Activated CD4-positive, alpha-beta T cell treated with anti-CD3 and anti-CD28 coated beads for 36 hours (primary cell): ENCODE data around the gene TMEM179. TPM values are rescaled to one million over a fixed set of nuclear protein-coding genes. Genes with fewer than 3 reads are reported as not detected.

Experiments
- ATAC-seq: fragments of 200-7000 bp; cut with Tn5 transposase; one replicate; pipeline ENCODE4 v1.10.0; 2021; ENCODE audit warnings: mild to moderate bottlenecking, moderate library complexity
- CTCF ChIA-PET: fragments of 350-600 bp; sonication (Branson Sonifier 250); formaldehyde crosslinking; loops from one replicate; lab custom pipeline; 2021; ENCODE audit warnings: antibody characterized with exemption; lab: Charles Lee
- POLR2A ChIA-PET: fragments of 350-600 bp; sonication (Branson Sonifier 250); formaldehyde crosslinking; loops from one replicate; lab custom pipeline; 2021; ENCODE audit warnings: antibody characterized with exemption, inconsistent platforms; lab: Charles Lee
- DNase-seq: peaks from one replicate; pipeline ENCODE4 v3.0.0-alpha.2; 2020
- H3K27ac Mint-ChIP-seq: one replicate; pipeline ENCODE4 v1.8.0; 2021; ENCODE audit warnings: mixed read lengths
- H3K27me3 Mint-ChIP-seq: one replicate; pipeline ENCODE4 v1.8.0; 2021; ENCODE audit warnings: mixed read lengths
- H3K36me3 Mint-ChIP-seq: one replicate; pipeline ENCODE4 v1.8.0; 2021; ENCODE audit warnings: low read depth, mixed read lengths
- H3K4me1 Mint-ChIP-seq: one replicate; pipeline ENCODE4 v1.8.0; 2021; ENCODE audit warnings: mixed read lengths
- H3K4me3 Mint-ChIP-seq: one replicate; pipeline ENCODE4 v1.8.0; 2021; ENCODE audit warnings: mild to moderate bottlenecking, moderate library complexity, mixed read lengths
- H3K9me3 Mint-ChIP-seq: one replicate; pipeline ENCODE4 v1.8.0; 2021; ENCODE audit warnings: low read depth, mixed read lengths
- intact Hi-C, 2 experiments: fragments of 100-400 bp; cut with DNase I in 1 of 2; cut with micrococcal nuclease in 1 of 2; formaldehyde crosslinking; loops; one replicate each; pipeline versions ENCODE4 v1.14.2 to v1.15.1; 2022 to 2024; cut with DNase I, micrococcal nuclease
- total RNA-seq, 2 experiments: library from RNA; stranded (reverse); gene quantifications; one replicate each; pipeline ENCODE4 v1.2.3, GENCODE V29; 2021

Gene TMEM179
- total RNA-seq, 2 experiments from 2014 or later = 0.32 TPM; not detected in 1

DNA sequence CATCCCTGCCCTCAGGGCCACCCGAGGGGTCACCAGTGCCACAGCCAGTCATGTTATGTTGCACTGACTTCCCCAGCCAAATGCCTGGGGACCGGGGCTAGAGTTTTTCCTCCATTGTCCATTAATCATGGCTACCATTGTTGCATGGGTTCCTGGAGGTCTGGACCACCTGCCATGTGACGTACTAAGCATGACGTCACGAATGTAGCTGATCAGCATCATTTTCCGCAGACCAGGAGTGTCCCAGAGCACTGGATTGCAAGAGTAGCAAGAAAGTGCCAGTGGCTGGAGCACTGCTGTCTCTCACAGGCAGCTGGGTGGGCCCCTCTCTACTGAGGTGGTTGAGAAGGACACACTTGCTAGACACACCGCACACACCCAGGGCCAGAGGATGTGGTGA, 31.9 kb downstream of the TMEM179 start:
- POLR2A ChIA-PET = no interaction called here
- intact Hi-C loops = no loop called here
- ATAC-seq (no peak), DNase-seq (no peak)
- no peaks in the 10 kb centered on the region for H3K9me3 Mint-ChIP-seq
- no peaks in the 10 kb centered on the region for H3K36me3 Mint-ChIP-seq
- no peaks in the 10 kb centered on the region for H3K4me1 Mint-ChIP-seq
- H3K27ac Mint-ChIP-seq = no peak overlapping the region
- no peaks in the 10 kb centered on the region for H3K27me3 Mint-ChIP-seq
- H3K4me3 Mint-ChIP-seq = no peak overlapping the region
- CTCF ChIA-PET = no interaction called here

DNA sequence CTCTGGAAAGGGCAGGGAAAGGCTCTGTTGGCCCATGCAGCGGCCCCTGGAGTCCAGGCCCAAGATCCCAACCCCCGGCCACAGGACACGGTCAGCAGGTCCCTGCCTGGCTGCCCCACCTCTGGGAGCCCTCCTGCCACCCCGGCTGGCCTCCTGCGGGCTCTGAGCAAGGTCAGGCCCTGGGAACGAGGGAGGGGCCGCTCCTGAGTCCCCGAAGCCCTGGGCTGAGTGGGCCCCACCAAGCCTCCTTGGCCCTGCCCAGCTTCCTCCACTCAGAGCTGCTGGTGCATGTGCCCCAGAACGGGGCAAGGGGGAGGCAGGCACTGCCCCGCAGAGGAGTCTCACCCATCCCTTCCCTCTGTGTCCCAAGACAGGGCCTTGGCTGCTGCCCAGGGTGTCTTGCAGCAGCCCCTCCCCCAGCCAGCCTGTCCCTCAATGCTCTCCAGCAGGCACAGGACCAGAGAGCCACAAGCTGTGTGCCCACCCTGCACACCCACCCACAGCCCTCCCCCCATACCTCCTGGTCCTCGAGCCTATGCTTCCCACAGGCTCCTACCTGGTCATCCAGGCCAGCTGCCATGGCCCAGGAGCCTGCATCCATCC, 32.4 kb downstream of the TMEM179 start:
- Mint-ChIP-seq H3K4me1 (no peaks in the 10 kb centered on the region), H3K4me3 (no peak overlapping the region), H3K36me3 (no peaks in the 10 kb centered on the region), H3K27me3 (no peaks in the 10 kb centered on the region), H3K27ac (no peak overlapping the region), H3K9me3 (no peaks in the 10 kb centered on the region)
- ChIA-PET CTCF (no interaction called here), POLR2A (no interaction called here)
- ATAC-seq (no peak), DNase-seq (no peak)
- intact Hi-C loops = no loop called here

DNA sequence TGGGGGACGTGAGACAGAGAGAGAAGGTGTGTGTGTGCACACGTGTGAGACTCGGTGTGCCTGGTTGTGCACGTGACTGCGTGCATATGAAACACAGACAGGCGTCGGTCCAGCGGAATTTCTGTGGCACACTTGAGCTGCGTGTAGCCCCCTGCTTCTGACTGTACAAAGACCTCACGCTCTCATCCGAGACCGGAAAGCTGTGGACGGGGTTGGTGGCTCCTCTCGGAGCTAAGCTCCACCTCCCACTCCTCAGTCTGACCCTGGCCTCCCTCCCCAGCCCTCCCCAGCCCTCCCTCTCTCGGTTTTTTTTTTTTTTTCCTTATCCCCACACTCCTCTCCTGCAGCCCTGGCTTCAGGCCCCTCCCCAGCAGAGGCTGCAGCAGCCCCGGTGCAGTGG, 33.3 kb downstream of the TMEM179 start:
- no peaks in the 10 kb centered on the region for H3K9me3 Mint-ChIP-seq
- ChIA-PET CTCF (interaction anchor here (0.7 kb wide), 1 partner anchor 395 kb away, joined by 3 read pairs; no protein-coding TSS in a partner anchor), POLR2A (no interaction called here)
- H3K36me3 Mint-ChIP-seq = no peaks in the 10 kb centered on the region
- no peak overlapping the region for H3K27ac Mint-ChIP-seq
- intact Hi-C loops = no loop called here
- H3K4me3 Mint-ChIP-seq = no peak overlapping the region
- no peak for ATAC-seq
- DNase-seq = no peak
- H3K27me3 Mint-ChIP-seq = no peaks in the 10 kb centered on the region
- no peaks in the 10 kb centered on the region for H3K4me1 Mint-ChIP-seq

DNA sequence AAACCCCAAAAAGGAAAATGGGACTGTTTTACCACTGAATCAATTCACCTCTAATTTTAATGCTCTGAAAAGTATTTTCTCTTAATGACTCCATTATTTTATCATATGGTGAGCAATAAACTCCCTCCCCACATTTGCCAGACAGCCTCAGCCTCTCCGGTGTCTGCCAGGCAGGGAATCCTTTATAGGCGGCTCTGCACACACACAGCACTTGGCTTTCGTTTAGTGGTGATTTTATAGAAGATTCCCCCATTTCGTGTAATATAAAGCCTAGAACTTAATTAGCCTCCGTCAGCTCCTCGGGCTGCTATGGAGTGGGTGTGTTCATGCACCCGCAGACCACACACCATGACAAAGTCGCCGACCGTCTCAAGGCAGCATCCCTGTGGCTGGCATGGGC, 35.1 kb downstream of the TMEM179 start:
- Mint-ChIP-seq H3K4me3 (no peak overlapping the region), H3K27ac (no peak overlapping the region), H3K9me3 (no peaks in the 10 kb centered on the region), H3K36me3 (no peaks in the 10 kb centered on the region), H3K4me1 (no peaks in the 10 kb centered on the region), H3K27me3 (peaks cover 5% of the 10 kb centered on the region)
- CTCF ChIA-PET = interaction anchor here (0.6 kb wide), 1 partner anchor 1720 kb away, joined by 3 read pairs; no protein-coding TSS in a partner anchor
- intact Hi-C loops = no loop called here
- ATAC-seq (no peak), DNase-seq (no peak)
- POLR2A ChIA-PET = no interaction called here

DNA sequence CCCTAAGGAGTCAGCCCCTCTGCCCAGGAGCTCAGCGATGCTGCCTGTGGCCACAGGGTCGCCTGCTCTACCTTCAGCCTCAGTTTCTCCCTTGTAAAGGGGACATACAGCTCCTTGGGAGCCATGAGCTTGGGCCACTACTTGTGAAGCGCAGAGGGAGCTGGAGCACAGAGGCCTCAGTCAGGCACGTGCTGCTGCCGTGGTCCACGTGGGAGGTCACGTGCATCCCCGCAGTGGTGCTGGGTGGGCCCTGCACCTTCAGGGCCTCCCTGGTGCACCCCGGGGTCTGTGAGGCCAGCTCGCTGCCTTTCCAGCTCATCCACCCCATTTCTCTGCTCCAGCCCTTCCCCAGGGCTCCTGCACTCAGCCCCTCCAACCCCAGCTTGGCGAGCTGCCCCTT, 36.0 kb downstream of the TMEM179 start:
- CTCF ChIA-PET = interaction anchor here (0.5 to 0.6 kb wide), 2 partner anchors 354 to 1721 kb away, joined by 3 read pairs; no protein-coding TSS in a partner anchor
- Mint-ChIP-seq H3K4me1 (no peaks in the 10 kb centered on the region), H3K27me3 (peaks cover 7% of the 10 kb centered on the region), H3K4me3 (no peak overlapping the region), H3K9me3 (no peaks in the 10 kb centered on the region), H3K36me3 (no peaks in the 10 kb centered on the region), H3K27ac (no peak overlapping the region)
- ATAC-seq = no peak
- POLR2A ChIA-PET = no interaction called here
- intact Hi-C loops = no loop called here
- no peak for DNase-seq

DNA sequence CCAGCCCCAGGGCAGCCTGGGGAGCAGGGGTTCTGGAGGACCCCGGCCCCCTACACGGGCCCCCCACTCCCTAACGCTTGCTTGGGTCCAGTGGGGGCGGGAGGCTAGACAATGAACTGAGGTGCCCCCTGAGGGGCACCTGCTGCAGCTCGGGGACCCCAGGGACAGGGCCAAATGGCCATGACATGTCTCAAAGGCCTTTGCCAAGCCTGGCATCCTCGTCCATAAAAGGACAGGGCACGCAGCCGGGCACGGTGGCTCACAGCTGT, 36.7 kb downstream of the TMEM179 start:
- intact Hi-C loops = no loop called here
- no peak for DNase-seq
- POLR2A ChIA-PET = no interaction called here
- Mint-ChIP-seq H3K36me3 (no peaks in the 10 kb centered on the region), H3K27ac (no peak overlapping the region), H3K9me3 (no peaks in the 10 kb centered on the region), H3K4me3 (no peak overlapping the region), H3K27me3 (peaks cover 7% of the 10 kb centered on the region), H3K4me1 (no peaks in the 10 kb centered on the region)
- ATAC-seq = no peak
- CTCF ChIA-PET = no interaction called here

DNA sequence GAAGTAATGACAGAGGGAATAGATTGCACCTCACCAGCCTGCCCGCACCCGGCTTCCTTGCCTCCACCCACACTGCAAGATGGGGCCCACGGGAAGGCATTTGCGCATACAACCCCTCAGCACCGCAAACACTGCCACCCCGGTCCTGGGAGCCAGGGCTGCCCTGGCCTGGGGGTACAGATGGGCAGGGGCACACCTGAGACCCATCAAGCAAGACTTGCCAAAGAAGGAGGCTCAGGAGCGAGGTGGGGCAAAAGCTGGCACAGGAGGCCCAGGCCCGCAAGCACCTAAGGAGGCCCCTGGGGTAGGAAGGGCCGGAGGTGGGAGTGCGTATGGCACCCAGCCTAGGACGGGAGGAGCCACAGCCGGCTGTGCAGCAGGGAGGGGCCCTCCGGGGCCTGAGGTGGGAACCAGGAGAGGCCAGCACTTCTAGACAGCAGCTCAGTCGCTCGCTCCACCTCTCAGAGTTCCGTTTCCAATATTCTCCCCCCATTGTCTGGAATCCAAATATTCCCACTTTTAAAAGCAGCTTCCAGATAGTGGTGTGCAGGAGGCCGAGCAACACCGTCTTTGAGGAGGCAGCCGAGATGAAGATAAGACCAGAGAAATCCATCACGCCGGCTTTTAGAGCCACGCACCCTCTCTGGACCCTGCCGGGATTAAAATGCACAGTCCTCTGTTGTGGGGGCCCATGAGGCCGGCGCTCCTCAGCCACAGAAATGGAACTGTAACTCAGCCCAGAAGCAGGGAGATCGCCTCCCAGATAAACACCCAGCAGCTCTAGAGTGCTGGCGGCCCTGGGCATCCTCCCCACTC, 37.2 kb downstream of the TMEM179 start:
- CTCF ChIA-PET = no interaction called here
- POLR2A ChIA-PET = no interaction called here

DNA sequence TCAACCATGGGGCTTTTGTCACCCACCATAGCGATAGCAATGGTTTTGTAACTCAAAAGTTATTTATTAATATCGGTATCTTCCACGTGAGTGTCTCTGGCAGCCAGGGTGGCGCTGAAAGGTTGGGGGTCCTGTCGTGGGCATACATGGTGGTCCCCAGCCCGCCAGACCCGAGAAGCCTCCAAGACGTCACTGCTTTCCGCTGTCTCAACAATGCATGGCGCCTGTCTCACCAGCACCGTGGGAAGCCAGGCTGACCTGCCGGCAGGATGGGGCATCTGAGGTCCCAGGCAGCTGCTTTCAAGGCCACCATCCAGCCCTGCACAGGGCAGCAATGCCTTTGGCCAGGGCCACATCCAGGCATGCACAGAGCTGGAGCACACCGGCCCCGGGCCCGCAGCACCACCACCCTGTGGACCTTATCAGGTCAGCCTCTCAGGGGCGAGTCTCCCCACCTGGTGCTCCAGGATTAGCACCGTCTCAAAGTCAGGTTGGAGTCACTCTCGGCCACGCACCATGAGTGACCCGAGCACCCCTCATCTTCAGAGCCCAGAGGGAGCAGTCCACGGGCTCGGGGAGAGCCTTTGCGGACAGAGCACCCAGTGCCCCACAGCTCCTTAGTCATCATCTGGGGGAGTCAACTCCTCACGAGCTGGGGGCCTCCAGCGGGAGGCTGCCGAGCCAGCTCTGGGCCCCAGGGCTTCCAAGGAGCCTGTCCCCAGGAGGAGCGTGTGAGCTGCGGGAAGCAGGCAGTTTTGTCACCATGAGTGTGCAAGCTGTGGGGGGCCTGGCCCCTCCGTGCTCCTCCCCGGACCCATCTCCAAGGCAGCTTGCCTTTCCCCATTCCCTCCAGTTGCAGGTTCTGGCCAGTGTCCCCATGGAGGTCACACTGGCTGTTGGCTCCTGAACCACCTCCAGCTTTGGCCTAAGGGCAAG, 39.6 kb downstream of the TMEM179 start:
- intact Hi-C loops = loop anchor here (1.0 to 5.0 kb wide), 4 partner anchors 428 to 487 kb away; partner anchors contain the start of gene KIF26A (in 1 of the 2)
- no peaks in the 10 kb centered on the region for H3K36me3 Mint-ChIP-seq
- CTCF ChIA-PET = interaction anchor here (0.7 to 1.7 kb wide), 5 partner anchors 12 to 488 kb away, joined by 3 to 8 read pairs (median 5); no protein-coding TSS in a partner anchor

More for the DNA sequence above, 37.2 kb downstream of the TMEM179 start:
- no peak overlapping the region for H3K27ac Mint-ChIP-seq
- no peaks in the 10 kb centered on the region for H3K36me3 Mint-ChIP-seq
- intact Hi-C loops = no loop called here
- peaks cover 7% of the 10 kb centered on the region for H3K27me3 Mint-ChIP-seq
- ATAC-seq (no peak), DNase-seq (no peak)
- H3K4me3 Mint-ChIP-seq = no peak overlapping the region
- H3K9me3 Mint-ChIP-seq = no peaks in the 10 kb centered on the region
- no peaks in the 10 kb centered on the region for H3K4me1 Mint-ChIP-seq

DNA sequence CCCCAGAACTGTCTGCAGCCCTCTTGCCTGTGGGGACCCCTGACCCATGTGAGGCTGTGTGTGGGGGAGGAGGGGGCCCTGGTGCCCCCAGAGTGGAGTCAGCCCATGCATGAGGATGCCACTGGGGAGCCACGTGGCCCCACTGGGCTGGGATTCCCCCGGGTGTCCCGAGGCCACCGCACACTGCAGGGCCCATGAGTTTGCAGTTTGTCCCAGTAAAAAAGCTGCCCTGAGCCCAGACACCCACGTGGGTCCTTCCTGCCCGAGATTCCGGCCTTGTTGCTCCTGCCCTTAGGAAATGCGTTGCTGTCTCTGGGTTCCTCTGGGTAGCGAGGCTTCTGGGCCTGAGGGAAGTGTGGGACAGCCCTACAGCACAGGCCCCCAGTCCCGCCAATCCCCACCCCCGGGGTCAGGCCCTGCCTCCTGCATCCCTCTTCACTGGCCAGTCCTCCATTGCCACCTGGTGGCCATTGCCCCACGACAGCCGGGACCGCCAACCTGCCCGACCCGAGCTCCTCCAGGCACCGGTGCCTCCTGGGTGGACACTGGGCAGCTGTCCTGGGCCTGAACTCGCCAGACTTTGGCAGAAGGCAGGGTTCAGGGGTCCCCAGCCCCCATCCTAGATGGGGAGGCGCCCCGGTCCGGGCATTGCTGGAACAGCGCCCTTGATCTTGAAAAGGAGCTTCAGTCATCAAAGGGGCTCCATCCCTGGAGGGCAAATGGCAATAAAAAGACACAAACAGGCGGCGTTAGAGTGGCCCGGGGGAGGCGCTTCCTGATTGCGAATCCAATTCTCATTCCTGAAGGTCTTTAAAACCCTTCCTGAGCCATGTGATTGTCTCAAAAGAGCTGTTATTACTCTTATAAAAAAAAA, 40.6 kb downstream of the TMEM179 start:
- intact Hi-C loops = loop anchor here (1.0 to 5.0 kb wide), 4 partner anchors 427 to 486 kb away; partner anchors contain the start of gene KIF26A (in 1 of the 2)
- ATAC-seq (peak; percentile 60), DNase-seq (peak; percentile 82)
- Mint-ChIP-seq H3K36me3 (no peaks in the 10 kb centered on the region), H3K27me3 (peaks cover 7% of the 10 kb centered on the region), H3K4me1 (no peaks in the 10 kb centered on the region), H3K9me3 (no peaks in the 10 kb centered on the region), H3K4me3 (no peak overlapping the region), H3K27ac (no peak overlapping the region)
- CTCF ChIA-PET = interaction anchor here (0.7 to 1.7 kb wide), 6 partner anchors 13 to 487 kb away, joined by 3 to 8 read pairs (median 4); no protein-coding TSS in a partner anchor
- POLR2A ChIA-PET = no interaction called here

More for the DNA sequence above, 39.6 kb downstream of the TMEM179 start:
- Mint-ChIP-seq H3K4me1 (no peaks in the 10 kb centered on the region), H3K9me3 (no peaks in the 10 kb centered on the region), H3K4me3 (no peak overlapping the region), H3K27ac (no peak overlapping the region), H3K27me3 (peaks cover 7% of the 10 kb centered on the region)
- POLR2A ChIA-PET = no interaction called here
- DNase-seq (no peak), ATAC-seq (no peak)

DNA sequence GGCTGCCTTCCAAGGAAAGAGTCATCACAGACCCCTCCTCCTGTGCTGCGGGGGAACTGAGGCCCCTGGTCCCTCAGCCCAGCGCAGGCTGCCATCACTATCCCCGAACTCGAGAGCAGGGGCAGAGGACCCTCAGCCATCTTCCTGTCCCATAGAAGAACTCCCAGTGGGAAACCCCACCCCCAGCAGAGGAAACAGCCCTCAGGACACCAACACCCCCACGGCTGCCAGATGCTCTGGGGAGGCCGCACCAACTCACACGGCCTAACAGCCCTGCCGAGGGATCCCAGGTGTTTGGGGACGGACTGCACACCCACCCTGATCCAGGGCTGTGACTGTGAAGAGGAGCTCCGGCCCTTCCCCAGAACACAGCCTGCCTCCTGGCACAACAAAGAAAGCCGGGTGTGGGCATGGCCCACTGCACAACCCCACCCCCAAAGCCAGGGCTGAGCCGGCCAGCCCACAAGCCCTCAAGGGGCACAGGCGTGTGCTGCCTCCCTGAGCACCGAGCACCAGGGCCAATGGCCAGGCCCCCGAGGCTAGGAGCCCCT, 41.3 kb downstream of the TMEM179 start:
- H3K27ac Mint-ChIP-seq = no peak overlapping the region
- H3K36me3 Mint-ChIP-seq = no peaks in the 10 kb centered on the region
- no peak for DNase-seq
- POLR2A ChIA-PET = no interaction called here
- no peak for ATAC-seq
- CTCF ChIA-PET = interaction anchor here (1.5 kb wide), 1 partner anchor 486 kb away, joined by 8 read pairs; no protein-coding TSS in a partner anchor
- H3K4me3 Mint-ChIP-seq = no peak overlapping the region
- H3K27me3 Mint-ChIP-seq = peaks cover 7% of the 10 kb centered on the region
- no peaks in the 10 kb centered on the region for H3K9me3 Mint-ChIP-seq
- no peaks in the 10 kb centered on the region for H3K4me1 Mint-ChIP-seq
- intact Hi-C loops = loop anchor here in 1 of 2 experiments (5.0 kb wide), 1 partner anchor 426 kb away; the partner anchor contains the start of gene KIF26A
